WTC11 (cell line): ENCODE measurements around the gene CBLB. TPM values are rescaled to one million over a fixed set of nuclear protein-coding genes. Genes with fewer than 3 reads are reported as not detected.

Source experiments
- ATAC-seq: fragments of 200-7000 bp; cut with Tn5 transposase; 2 replicates; pipeline ENCODE4 v1.10.0; 2021; ENCODE audit warnings: mild to moderate bottlenecking, moderate library complexity
- CTCF ChIA-PET: fragments of 300-600 bp; sonication (Branson Sonifier 250); formaldehyde crosslinking; loops from one replicate; lab custom pipeline; 2021; ENCODE audit warnings: antibody characterized with exemption; lab: Charles Lee
- POLR2A ChIA-PET: fragments of 350-600 bp; sonication (Branson Sonifier 250); formaldehyde crosslinking; loops from one replicate; lab custom pipeline; 2021; ENCODE audit warnings: antibody characterized with exemption; lab: Charles Lee
- DNase-seq: peaks from one replicate; pipeline ENCODE4 v3.0.0; 2021; ENCODE audit warnings: low spot score
- H3K27ac Mint-ChIP-seq: 2 replicates; pipeline ENCODE4 v1.8.0; 2021; ENCODE audit warnings: mixed read lengths
- H3K27me3 Mint-ChIP-seq: 2 replicates; pipeline ENCODE4 v1.8.0; 2021; ENCODE audit warnings: low read depth, mild to moderate bottlenecking, moderate library complexity, mixed read lengths
- H3K36me3 Mint-ChIP-seq: 2 replicates; pipeline ENCODE4 v1.8.0; 2021; ENCODE audit warnings: mixed read lengths
- H3K4me1 Mint-ChIP-seq: 2 replicates; pipeline ENCODE4 v1.8.0; 2022; ENCODE audit warnings: mixed read lengths
- H3K4me3 Mint-ChIP-seq: 2 replicates; pipeline ENCODE4 v1.8.0; 2021; ENCODE audit warnings: mild to moderate bottlenecking, moderate library complexity, mixed read lengths
- H3K9me3 Mint-ChIP-seq: 2 replicates; pipeline ENCODE4 v1.8.0; 2021; ENCODE audit warnings: mixed read lengths
- ATF1 ChIP-seq: sonication (generic); formaldehyde crosslinking; IDR thresholded peaks from 2 replicates; pipeline ENCODE4 v1.8.1; 2023; ENCODE audit warnings: mild to moderate bottlenecking, moderate library complexity, missing genetic modification reagents
- EMX1 ChIP-seq: fragments of 250-450 bp; sonication (Bioruptor Pico); IDR thresholded peaks from 2 replicates; pipeline ENCODE4 v1.8.0; 2021; ENCODE audit warnings: mild to moderate bottlenecking
- GABPB1 ChIP-seq: sonication (generic); formaldehyde crosslinking; IDR thresholded peaks from 2 replicates; pipeline ENCODE4 v1.8.1; 2023; ENCODE audit warnings: mild to moderate bottlenecking, missing genetic modification reagents
- KAT7 ChIP-seq: sonication (generic); formaldehyde crosslinking; IDR thresholded peaks from 2 replicates; pipeline ENCODE4 v1.8.1; 2023; ENCODE audit warnings: missing genetic modification reagents, mild to moderate bottlenecking, borderline replicate concordance
- MYBL2 ChIP-seq: sonication (generic); formaldehyde crosslinking; IDR thresholded peaks from 2 replicates; pipeline ENCODE4 v1.8.1; 2023; ENCODE audit warnings: mild to moderate bottlenecking, moderate library complexity, missing genetic modification reagents
- NFE2L1 ChIP-seq: sonication (generic); formaldehyde crosslinking; IDR thresholded peaks from 2 replicates; pipeline ENCODE4 v1.8.1; 2023; ENCODE audit warnings: missing genetic modification reagents
- NFYB ChIP-seq: sonication (generic); formaldehyde crosslinking; conservative IDR thresholded peaks from 2 replicates; pipeline ENCODE4 v1.8.0; 2022; ENCODE audit warnings: low read depth, missing genetic modification reagents
- NR1H2 ChIP-seq: sonication (generic); formaldehyde crosslinking; IDR thresholded peaks from 2 replicates; pipeline ENCODE4 v1.9.0; 2021; ENCODE audit warnings: mild to moderate bottlenecking, moderate library complexity, missing genetic modification reagents
- NR3C1 ChIP-seq: sonication (generic); formaldehyde crosslinking; conservative IDR thresholded peaks from 2 replicates; pipeline ENCODE4 v1.8.1; 2023; ENCODE audit warnings: low read depth, mild to moderate bottlenecking, missing genetic modification reagents
- OVOL2 ChIP-seq: fragments of 250-450 bp; sonication (Bioruptor Pico); IDR thresholded peaks from 2 replicates; pipeline ENCODE4 v1.9.0; 2021; ENCODE audit warnings: mild to moderate bottlenecking, borderline replicate concordance
- PRRX2 ChIP-seq: fragments of 250-450 bp; sonication (Bioruptor Pico); IDR thresholded peaks from 2 replicates; pipeline ENCODE4 v1.8.0; 2021; ENCODE audit warnings: mild to moderate bottlenecking
- RORB ChIP-seq: fragments of 250-450 bp; sonication (Bioruptor Pico); IDR thresholded peaks from 2 replicates; pipeline ENCODE4 v1.9.0; 2021; ENCODE audit warnings: mild to moderate bottlenecking
- SMAD4 ChIP-seq: sonication (generic); formaldehyde crosslinking; IDR thresholded peaks from 2 replicates; pipeline ENCODE4 v1.8.0; 2022; ENCODE audit warnings: mild to moderate bottlenecking, missing genetic modification reagents
- SOX15 ChIP-seq: fragments of 250-450 bp; sonication (Bioruptor Pico); IDR thresholded peaks from 2 replicates; pipeline ENCODE4 v1.9.0; 2021; ENCODE audit warnings: mild to moderate bottlenecking
- ZNF423 ChIP-seq: fragments of 250-450 bp; sonication (Bioruptor Pico); IDR thresholded peaks from 2 replicates; pipeline ENCODE4 v2.1.2; 2022; ENCODE audit warnings: mild to moderate bottlenecking, moderate library complexity
- total RNA-seq: library from RNA; stranded (reverse); gene quantifications from 3 replicates; pipeline ENCODE4 v1.2.3, GENCODE V29; 2021
- TF ChIP-seq, protein P1 (sequence below): sonication (generic); formaldehyde crosslinking; IDR thresholded peaks from 2 replicates; pipeline ENCODE4 v1.8.1; 2022; ENCODE audit warnings: low read depth, mild to moderate bottlenecking, moderate library complexity, missing genetic modification reagents, borderline replicate concordance
- TF ChIP-seq, protein P2 (sequence below): fragments of 250-450 bp; sonication (Bioruptor Pico); IDR thresholded peaks from 2 replicates; pipeline ENCODE4 v1.8.0; 2021; ENCODE audit warnings: mild to moderate bottlenecking
- TF ChIP-seq, protein P3 (sequence below): sonication (generic); formaldehyde crosslinking; IDR thresholded peaks from 2 replicates; pipeline ENCODE4 v1.8.0; 2022; ENCODE audit warnings: mild to moderate bottlenecking, missing genetic modification reagents
- TF ChIP-seq, protein P4 (sequence below): sonication (generic); formaldehyde crosslinking; IDR thresholded peaks from 2 replicates; pipeline ENCODE4 v1.8.1; 2022; ENCODE audit warnings: mild to moderate bottlenecking, missing genetic modification reagents, moderate library complexity, borderline replicate concordance

CBLB gene
- total RNA-seq, 1 experiment from 2014 or later = 19.8 TPM

DNA sequence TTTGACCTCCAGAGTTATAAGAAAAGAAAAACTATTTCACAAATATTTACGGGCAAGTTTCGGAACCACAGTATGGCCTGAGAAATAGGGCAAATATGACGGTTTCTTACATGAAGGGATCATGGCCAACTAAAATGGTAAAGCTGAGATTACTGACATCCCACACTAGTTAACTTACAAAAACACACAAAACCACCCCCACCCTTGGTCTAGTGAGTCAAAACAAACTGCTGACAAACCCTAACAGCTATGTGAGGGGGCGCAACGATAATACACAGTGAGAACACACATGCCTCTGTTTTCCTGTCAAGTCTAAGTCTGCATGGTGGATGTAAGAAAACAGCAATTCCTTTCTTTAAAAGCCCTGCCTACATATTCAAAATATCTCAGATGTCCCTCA lies 32.3 kb downstream of the CBLB start:
- Mint-ChIP-seq H3K36me3 (peaks cover under 1% of the 10 kb centered on the region; the same call in 1 of the 2 replicates), H3K27me3 (no peaks in the 10 kb centered on the region), H3K4me1 (peaks cover 12% of the 10 kb centered on the region), H3K4me3 (no peak overlapping the region), H3K9me3 (no peaks in the 10 kb centered on the region), H3K27ac (no peak overlapping the region)
- ChIA-PET CTCF (no interaction called here), POLR2A (no interaction called here)
- DNase-seq = no peak
- TF ChIP-seq GABPB1 (CRISPR knock-in tag) = no peak
- TF ChIP-seq, protein P1, sequence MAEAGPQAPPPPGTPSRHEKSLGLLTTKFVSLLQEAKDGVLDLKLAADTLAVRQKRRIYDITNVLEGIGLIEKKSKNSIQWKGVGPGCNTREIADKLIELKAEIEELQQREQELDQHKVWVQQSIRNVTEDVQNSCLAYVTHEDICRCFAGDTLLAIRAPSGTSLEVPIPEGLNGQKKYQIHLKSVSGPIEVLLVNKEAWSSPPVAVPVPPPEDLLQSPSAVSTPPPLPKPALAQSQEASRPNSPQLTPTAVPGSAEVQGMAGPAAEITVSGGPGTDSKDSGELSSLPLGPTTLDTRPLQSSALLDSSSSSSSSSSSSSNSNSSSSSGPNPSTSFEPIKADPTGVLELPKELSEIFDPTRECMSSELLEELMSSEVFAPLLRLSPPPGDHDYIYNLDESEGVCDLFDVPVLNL (CRISPR knock-in tag) = no peak
- ATAC-seq = no peak

DNA sequence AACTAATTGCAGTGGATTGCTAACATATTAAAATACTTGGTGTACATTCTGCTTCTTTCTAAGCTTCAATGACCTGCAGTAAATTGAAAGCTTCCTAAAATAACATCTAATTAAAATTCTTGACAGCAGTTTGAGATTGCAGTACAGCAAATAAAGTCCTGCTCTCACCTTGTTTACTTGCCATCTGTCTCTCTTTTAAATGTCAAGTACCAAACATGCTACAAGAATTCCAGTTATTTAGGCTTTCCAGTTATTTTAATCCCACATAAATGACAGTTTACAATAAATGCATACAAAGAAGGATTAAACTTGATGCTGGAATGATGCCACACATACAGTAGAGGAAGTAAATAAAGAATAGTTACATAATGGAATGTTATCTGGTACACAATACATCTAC lies 33.2 kb downstream of the CBLB start:
- no peaks in the 10 kb centered on the region for H3K9me3 Mint-ChIP-seq
- H3K4me3 Mint-ChIP-seq = no peak overlapping the region
- H3K27ac Mint-ChIP-seq = no peak overlapping the region
- no peaks in the 10 kb centered on the region for H3K27me3 Mint-ChIP-seq
- ATAC-seq (no peak), DNase-seq (no peak)
- TF ChIP-seq SMAD4 = no peak
- TF ChIP-seq, protein P2, sequence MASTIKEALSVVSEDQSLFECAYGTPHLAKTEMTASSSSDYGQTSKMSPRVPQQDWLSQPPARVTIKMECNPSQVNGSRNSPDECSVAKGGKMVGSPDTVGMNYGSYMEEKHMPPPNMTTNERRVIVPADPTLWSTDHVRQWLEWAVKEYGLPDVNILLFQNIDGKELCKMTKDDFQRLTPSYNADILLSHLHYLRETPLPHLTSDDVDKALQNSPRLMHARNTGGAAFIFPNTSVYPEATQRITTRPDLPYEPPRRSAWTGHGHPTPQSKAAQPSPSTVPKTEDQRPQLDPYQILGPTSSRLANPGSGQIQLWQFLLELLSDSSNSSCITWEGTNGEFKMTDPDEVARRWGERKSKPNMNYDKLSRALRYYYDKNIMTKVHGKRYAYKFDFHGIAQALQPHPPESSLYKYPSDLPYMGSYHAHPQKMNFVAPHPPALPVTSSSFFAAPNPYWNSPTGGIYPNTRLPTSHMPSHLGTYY = no peak
- TF ChIP-seq, protein P3, sequence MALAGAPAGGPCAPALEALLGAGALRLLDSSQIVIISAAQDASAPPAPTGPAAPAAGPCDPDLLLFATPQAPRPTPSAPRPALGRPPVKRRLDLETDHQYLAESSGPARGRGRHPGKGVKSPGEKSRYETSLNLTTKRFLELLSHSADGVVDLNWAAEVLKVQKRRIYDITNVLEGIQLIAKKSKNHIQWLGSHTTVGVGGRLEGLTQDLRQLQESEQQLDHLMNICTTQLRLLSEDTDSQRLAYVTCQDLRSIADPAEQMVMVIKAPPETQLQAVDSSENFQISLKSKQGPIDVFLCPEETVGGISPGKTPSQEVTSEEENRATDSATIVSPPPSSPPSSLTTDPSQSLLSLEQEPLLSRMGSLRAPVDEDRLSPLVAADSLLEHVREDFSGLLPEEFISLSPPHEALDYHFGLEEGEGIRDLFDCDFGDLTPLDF = no peak
- TF ChIP-seq SOX15 (CRISPR knock-in tag) = no peak
- no peak for TF ChIP-seq NFE2L1 (CRISPR knock-in tag)
- TF ChIP-seq MYBL2 (CRISPR knock-in tag) = no peak
- TF ChIP-seq NR1H2 (CRISPR knock-in tag) = no peak
- no peak for TF ChIP-seq ATF1 (CRISPR knock-in tag)
- TF ChIP-seq RORB (CRISPR knock-in tag) = no peak
- no peak for TF ChIP-seq PRRX2
- no peak for TF ChIP-seq NR3C1 (CRISPR knock-in tag)
- TF ChIP-seq KAT7 (CRISPR knock-in tag) = no peak
- TF ChIP-seq EMX1 = no peak
- POLR2A ChIA-PET = no interaction called here
- H3K36me3 Mint-ChIP-seq = no peaks in the 10 kb centered on the region
- H3K4me1 Mint-ChIP-seq = peaks cover 16% of the 10 kb centered on the region
- CTCF ChIA-PET = no interaction called here

DNA sequence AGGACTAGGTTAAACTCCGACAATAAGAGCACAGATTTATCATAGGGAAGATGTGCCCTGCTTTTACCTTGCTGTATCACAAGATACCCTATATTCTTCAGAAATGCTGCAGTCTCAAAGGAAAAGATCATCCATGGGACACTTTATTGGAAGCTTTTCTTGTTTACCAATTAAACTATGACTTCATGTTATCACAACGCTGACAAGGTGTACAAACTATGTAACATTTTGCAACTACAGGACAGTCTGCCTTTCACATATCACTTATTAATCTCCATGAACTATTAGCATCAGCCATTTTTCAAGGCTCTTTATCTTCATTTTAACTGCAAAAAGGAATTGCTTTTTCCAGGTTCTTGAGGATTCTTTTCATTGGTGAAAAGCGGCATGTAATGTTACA lies 34.0 kb downstream of the CBLB start:
- TF ChIP-seq OVOL2 (no peak), ZNF423 (CRISPR knock-in tag) (no peak), NFYB (CRISPR knock-in tag) (no peak)
- TF ChIP-seq, protein P4, sequence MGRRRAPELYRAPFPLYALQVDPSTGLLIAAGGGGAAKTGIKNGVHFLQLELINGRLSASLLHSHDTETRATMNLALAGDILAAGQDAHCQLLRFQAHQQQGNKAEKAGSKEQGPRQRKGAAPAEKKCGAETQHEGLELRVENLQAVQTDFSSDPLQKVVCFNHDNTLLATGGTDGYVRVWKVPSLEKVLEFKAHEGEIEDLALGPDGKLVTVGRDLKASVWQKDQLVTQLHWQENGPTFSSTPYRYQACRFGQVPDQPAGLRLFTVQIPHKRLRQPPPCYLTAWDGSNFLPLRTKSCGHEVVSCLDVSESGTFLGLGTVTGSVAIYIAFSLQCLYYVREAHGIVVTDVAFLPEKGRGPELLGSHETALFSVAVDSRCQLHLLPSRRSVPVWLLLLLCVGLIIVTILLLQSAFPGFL = no peak
- TF ChIP-seq, all 79 proteins: peak for 0
- peaks cover 16% of the 10 kb centered on the region for H3K4me1 Mint-ChIP-seq
- H3K9me3 Mint-ChIP-seq = no peaks in the 10 kb centered on the region
- ChIA-PET CTCF (no interaction called here), POLR2A (no interaction called here)
- ATAC-seq = no peak
- H3K36me3 Mint-ChIP-seq = no peaks in the 10 kb centered on the region
- DNase-seq = no peak
- H3K27ac Mint-ChIP-seq = peak overlapping the region; percentile 80; the same call in 1 of the 2 replicates
- no peaks in the 10 kb centered on the region for H3K27me3 Mint-ChIP-seq
- H3K4me3 Mint-ChIP-seq = no peak overlapping the region
